Activated CD4-positive, alpha-beta T cell treated with anti-CD3 and anti-CD28 coated beads, Interleukin-2, Interleukin-6, amounts not matched to agents 100 ng/mL and 50 ng/mL, durations not matched to agents 16 hours and 8 hours (primary cell): ENCODE data around the gene SH3D21.
A peak's percentile ranks its signal among the peaks of the same experiment; 100 is the strongest.

Experiments used
- DNase-seq: peaks from one replicate; pipeline ENCODE4 v3.0.0-alpha.2; 2020

Gene SH3D21

DNA sequence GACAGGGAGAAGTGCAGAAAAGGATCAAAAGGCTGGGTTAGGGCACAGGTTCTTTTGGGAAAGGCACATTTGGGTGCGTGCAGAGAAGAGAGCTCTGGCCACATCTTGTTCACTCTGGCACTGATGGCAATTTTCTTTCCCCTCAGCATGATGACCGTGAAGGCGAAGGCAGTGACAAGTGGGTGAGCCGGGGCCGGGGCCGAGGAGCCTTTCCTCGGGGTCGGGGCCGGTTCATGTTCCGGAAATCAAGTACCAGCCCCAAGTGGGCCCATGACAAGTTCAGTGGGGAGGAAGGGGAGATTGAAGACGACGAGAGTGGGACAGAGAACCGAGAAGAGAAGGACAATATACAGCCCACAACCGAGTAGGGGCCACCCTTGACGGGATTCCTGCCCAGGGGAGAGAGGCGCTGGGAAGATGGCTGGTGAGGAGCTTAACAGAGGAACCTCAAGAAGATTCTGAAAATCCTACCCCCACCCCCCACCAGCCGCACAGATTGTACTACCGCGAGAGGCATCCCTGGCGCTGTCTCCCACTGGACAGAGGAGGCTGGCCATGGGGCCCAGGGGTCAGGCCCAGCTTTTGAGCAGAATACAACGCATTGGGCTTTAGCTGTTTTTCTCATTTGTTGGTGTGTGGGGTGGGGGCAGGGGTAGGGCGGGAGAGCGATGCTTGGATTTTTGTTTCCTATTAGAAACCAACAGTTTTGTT lies 2.4 kb upstream of the SH3D21 start:
- DNase-seq = no peak

DNA sequence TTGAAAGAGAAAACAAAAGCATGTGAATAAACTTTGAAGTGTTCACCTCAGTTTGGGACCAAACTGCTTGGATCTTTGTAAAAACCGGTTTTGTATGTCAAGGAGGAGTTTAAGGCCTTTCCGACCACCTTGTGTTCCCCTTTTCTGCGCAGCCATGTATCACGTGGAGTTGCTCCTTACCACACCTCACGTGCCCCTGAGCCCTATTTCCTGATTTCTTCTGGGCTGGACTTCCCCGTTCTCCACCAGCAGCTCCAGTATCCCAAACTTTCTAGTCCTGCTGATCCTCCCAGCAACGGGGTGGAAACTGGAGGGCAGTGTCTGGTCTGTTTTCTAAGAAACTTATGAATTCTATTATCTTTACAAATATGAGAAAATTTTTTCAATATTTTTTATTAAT lies 1.6 kb upstream of the SH3D21 start:
- no peak for DNase-seq

DNA sequence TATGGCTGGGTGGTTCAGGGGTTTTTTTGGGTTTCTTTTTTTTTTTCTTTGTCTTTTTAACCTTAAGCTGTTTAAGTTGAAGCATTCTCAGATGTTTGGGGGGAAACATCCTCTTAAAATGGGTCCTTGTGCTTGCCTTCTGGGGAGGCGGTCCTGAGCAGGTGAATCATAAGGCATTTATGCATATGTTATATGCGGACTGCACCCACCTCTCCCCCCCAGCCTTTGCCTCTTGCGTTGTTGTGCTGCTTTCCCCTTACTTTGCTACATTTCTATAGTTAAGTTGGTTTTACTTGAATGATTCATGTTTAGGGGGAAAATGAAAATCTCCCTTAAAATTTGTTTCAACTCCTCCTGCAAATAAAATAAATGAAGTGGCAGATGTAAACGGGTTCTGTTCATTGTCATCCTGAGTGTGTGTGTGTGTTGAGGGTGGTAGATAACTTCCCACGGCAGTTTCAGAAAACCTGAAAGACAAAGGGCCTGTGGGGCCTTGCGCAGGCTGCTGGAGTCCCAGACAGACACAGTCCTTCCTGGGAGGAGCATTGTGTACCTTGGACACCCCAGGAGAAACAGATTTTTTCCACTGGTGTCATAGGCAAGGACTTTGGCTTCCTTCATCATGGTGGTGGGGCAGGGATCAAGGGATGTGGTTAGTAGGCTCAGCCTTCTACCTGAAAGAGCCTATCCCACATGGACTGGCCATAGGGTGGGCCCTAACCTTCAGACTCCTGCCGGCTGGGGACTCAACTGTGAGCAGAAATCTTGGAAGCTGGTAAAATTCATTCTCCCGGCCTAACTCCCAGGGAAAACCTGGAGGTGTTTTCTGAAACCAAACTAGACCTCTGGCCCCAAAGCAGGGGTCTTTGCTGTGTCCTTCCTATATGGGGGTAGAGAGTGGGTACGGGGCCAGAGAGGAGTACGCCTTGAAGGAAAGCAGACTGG lies 926 bp upstream of the SH3D21 start:
- DNase-seq = peak; percentile 23

DNA sequence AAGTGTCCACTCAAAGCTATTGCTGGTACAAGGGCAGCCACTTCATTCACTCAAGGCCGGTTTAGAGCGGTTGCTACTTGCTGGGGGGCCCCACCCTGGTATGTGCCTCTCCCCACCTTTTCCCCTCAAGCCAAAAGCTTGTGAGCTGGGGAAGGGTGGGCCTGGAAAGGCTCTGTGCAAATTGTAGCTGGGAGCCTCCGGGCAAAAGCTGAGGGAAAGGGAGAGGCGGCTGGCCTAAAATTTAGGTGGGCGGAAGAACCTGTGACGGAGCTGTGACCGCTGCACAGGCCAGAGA lies 306 bp upstream of the SH3D21 start:
- DNase-seq = no peak

DNA sequence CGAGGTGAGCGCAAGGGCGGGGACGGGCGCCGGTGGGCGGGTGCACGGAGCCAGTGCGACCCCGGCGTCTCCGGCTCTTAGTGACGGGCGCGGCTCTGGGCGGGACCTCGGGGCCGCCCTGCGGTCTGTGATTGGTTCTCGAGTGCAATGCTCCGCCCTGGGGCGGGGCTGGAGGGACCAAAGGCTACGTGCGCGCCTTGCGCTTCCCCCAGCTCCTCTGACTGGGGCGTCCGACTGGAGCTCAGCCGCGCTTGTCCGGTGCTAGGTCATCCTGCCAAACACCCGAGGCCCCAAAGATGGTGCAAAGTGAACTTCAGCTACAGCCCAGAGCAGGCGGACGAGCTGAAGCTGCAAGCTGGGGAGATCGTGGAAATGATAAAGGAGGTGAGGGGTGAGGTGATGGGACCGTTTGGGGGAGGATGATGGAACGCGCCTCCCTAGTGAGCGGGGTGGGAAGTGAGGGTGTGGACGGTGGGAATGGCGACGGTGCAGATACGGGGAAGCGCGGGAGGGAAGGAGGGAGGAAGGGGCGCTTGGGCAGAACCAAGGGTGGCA lies 811 bp downstream of the SH3D21 start:
- DNase-seq = peak; percentile 96

DNA sequence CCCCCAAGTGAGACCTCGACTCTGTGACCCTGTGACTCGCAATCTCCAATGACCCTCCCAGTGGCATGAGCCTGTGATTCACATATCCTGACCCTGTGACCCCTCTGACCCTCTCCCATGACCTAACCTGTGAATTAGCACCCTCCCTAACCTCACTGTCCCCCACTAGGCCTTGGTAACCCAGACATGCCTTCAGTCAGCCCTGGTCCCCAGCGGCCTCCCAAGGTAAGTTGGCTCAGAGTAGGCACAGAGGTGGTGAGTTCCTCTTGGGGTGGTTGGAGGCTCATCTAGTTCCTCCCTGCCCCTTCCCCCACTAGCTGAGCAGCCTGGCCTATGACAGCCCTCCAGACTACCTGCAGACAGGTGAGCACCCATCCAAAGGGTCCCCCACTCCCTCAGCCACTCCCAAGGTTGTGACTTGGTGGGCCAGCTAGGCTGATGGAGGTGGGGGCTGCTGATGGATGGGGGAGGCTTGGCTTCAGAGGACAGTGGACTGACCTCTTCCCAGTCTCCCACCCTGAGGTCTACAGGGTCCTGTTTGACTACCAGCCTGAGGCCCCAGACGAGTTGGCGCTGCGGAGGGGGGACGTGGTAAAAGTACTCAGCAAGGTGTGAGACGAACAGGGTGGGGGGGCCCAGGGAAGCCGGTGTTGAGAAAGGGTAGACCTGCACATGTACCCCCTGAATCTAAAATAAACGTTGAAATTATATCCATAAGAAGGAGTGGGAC lies 1.6 kb downstream of the SH3D21 start:
- DNase-seq = no peak

DNA sequence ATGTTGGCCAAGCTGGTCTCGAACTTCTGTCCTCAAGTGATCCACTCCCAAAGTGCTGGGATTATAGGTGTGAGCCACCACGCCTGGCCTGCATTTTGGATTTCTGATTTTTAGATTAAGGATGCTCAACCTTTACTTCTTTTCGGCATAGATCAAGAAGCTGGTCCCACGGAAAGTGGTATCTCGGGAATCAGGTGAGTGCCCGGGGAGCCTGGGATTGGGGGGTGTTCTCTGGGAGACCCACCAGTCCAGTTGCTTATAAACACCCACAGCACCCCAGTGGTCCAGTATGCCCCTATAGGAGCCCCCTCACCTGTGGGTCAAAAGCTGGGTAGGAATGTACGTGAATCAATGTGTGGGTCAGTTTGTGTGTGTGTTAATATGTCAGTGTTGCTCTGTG lies 3.2 kb downstream of the SH3D21 start:
- DNase-seq = no peak

DNA sequence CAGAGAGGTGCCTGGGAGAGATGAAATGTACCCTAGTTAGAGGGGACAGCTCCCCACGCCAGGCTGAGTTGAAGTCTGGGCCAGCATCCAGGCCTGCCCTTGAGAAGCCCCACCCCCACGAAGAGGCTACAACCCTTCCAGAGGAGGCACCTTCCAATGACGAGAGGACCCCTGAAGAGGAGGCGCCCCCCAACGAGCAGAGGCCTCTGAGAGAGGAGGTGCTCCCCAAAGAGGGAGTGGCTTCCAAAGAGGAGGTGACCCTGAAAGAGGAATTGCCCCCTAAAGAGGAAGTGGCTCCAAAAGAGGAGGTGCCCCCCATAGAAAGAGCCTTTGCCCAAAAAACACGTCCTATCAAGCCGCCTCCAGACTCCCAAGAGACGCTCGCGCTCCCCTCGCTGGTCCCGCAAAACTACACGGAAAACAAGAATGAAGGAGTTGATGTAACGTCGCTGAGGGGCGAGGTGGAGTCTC lies 14.2 kb downstream of the SH3D21 start:
- DNase-seq = no peak

DNA sequence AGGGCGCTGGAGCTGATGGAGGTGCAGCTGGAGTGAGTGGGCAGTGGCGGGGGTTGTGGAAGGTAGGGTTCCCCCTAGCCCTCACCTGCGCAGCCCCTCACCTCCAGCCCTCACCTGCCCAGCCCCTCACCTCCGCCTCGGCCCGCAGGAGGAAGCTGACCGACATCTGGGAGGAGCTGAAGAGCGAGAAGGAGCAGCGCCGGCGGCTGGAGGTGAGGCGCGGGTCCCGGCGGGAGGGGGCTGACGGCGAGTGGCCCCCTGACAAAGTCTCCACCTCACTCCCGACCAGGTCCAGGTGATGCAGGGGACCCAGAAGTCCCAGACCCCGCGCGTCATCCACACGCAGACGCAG lies 14.6 kb downstream of the SH3D21 start:
- DNase-seq = no peak

DNA sequence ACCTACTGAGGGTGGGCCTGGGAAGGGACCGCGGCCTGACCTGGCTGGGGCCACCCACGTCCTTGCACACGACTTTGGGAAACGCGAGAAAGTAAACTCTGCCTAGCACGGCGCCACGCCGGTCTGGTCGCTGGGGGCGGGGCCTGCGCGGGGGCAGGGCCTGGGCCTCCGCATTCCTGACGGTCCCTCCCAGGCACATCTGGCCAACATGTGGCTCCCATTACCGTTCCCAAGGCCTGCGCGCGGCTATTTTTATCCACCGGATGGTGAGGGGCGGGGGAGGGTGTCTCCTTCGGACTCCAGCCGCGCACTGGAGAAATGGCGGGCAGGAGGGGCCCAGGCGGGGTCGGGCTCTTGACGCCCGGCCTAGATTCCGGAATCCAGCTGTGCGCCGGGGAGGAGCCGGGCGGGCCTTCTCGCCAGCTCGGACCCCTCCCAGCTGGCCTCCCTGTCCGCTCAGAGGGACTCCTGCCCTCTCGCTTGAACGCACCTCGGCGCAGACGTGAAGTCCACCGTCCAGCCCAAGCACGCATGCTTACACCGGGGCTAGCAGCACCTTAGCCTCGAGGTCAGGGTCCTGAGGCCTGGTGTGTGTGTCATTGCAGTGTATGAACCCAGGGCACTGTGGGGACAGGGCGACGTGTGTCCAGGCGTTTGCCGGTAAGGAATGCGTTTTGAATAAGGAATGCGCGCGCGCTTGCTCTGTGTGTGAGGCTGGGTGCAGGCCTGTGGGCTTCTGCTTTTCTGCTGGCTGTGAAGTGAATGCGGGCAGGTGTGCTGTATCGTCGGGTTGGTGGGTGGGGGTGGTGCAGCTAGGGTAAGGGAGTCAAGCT lies 15.2 kb downstream of the SH3D21 start:
- DNase-seq = peak; percentile 23

DNA sequence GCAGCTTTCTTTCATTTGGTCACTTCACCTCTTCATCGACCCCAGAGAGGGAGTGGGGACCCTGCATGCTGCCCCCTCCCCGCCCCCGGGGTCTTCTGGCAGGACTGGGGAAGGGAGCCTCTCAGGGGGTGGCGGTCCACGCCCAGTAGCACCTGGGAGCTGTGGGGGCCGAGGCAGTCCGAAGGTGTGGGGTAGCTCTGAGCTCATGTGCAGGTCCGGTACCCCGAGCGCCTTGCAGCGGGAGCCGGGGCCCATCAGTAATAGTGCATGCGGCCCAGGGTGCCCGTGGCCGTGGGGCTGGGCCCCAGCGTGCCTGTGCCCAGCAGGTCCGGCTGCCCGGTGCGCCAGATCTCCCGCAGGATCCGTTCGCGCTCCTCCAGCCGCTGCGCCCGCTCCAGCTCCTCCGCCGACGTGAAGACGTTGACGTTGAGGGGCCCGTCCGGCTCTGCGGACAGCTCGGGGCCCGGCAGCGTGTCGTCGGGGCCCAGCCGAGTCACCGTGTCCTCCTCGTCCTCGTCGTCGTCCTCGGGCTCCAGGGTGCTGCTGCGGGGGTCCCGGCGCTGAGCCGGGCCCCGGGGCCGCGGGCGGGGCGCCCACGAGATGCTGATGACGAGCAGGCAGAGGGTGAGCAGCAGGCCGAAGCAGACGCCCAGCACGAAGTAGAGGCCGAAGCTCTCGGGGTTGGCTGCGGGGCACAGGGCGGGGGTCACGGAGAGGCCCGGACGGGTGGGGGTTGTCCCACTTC lies 16.0 kb downstream of the SH3D21 start:
- no peak for DNase-seq

DNA sequence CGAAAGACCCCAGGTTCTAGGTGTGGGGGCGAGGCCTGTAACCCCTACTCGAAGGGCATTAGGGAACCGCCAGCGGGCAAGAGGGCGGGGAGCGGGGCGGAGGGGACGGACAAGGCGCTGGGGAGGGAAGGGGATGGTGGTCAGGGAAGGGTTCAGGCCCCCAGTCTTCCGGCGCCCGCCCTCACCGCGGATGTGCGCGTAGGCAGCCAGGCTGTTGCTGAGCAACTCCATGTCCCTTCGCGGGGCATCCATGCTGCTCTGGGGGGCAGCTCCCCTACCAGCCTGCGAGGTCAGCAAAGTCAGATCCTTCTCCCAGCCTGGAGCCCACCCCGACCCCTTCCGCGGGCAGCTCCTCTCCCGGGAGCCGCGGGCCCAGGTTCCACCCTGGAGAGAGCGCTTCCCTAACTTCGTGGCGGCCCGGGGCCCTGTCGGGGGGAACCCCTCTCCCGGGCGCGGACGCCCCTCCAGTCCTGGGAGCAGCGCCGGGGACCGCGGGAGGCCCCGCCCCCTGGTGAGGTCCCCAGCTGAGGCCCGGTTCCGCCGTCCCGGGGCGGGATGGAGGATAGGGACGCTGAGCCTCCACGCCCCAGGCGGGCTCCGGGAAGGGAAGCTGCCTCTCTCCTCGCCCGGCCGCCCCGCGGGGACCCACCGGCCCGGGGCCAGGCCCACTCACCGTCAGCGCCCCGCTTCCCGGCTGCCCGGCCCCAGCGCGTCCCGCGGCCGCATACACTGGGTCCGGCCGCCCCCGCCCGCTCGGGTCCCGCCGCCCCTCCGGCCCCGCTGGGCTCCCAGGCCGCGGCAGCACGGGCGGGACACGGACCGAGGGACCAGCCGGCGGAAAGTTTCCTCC lies 16.8 kb downstream of the SH3D21 start:
- DNase-seq = peak; percentile 46

DNA sequence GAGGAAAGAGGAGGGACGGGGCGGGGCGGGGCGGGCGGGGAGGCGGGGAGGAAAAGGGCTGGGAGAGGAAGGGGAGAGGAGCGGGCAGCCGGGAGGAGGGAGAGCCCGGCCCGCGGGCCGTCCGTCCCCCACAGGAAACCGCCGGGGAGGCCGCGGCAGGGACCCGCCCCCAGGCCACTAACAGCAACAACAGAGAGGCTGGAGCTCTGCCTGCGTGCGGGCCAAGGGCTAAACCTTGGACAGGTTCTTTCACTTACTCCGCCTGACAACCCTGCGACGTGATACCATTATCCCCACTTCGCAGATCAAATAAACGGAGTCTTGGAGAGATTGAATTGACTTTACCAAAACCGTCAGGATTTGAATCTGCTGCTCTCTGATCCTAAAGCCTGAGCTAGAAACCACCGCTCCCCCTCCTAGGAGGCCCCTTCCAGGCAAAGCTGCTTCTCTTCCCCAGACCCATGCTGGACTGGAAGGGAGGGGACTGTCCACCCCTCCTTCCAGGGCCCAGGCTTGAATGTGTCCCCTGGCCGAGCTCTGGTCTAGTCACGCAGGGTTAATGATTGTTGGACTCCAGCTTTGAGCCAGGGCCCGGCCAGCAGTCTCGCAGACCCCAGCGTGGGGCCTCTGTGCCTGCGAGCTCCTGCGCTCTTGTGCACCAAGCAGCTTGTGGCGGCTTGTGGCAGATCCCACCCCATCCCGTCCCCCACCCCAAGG lies 17.6 kb downstream of the SH3D21 start, which contains the start of gene EVA1B:
Gene EVA1B, minus strand, starts transcription at position 10 of the 717 bp plus-strand sequence. CDS start 608 bp downstream, outside the sequence.
- peak; percentile 70 for DNase-seq

DNA sequence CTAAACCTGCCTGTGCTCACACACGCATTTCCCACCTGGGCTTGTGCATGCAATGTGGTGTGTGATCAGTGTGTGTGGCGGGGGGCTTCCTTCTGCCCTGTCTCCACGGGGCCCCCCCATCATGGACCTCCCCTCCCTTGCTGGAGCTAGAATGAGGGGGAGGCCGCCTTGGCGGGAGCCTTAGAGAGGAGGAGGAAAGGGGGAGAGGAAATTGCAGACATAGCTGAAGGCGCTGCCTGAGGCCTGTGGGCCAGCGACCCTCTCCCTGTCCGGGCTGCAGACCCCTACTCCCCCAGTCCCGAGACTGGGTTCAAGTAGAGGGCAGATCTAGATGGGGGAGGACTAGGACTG lies 18.2 kb downstream of the SH3D21 start:
- no peak for DNase-seq

DNA sequence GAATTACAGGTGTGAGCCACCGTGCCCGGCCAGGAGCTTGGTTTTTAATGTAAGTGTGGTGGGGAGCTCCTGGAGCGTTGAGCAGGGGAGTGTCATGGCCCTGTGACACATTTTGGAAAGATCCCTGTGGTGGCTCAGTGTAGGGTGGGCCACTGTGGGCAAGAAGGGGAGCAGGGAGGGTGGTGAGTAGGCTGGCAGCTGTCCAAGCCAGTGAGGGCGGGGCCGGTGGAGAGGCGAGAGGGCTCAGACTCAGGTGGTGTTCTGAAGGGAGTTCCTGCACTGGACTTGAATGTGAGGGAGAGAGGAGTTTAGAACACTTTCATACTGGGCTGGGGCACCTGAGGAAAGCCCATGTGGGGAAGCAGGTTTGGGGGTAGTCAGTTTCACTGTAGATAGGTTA lies 20.3 kb downstream of the SH3D21 start:
- DNase-seq = no peak

DNA sequence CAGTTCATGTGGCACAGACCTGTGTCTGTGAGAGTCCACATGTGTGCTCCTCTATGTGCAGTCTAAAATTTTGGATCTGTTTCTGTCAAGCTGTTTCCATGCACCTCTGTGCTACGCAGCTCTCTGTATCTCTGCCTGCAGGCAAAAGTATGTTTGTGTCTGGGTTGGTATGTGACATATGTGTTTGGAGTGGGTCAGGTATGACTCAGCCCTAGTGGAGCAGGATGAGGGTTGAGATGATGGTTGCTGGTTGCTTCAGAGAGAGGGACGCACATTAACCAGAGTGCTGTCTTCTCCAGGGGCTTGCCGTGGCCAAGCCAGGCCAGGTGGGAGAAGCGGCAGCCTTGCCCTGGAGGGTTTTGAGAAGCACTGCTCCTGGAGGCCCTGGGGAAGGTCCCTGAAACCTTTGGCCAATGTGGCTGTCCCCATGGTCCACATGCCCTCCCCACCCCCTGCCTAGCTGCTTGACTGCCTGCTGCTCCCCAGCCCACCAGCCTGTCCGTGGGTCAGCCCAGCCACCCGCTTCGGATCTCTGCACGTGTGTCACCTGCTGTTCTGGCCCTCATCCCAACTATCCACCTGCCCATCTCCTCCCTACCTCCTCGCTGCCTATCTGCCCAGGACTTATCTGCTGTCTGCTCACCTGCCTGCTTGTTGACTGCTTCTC lies 21.4 kb downstream of the SH3D21 start:
- DNase-seq = peak; percentile 34

DNA sequence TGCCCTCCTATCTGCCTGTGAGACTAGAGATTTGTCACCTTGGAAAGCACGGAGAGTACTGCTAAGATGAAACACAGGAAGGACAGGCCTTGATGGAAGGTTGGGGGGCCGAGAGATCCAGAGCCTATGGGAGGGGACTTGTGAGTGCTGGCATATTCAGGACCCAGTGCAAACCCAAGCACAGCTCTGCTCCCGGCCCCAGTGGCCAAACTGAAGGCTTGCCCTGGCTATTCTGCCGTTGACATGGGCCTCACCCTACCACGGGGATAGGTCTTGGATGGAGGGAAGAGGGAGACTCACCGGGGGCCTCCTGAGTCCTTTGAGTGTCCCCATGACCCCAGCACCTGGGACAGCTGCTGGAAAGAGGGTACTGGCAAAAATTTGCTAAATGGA lies 21.9 kb downstream of the SH3D21 start:
- no peak for DNase-seq

DNA sequence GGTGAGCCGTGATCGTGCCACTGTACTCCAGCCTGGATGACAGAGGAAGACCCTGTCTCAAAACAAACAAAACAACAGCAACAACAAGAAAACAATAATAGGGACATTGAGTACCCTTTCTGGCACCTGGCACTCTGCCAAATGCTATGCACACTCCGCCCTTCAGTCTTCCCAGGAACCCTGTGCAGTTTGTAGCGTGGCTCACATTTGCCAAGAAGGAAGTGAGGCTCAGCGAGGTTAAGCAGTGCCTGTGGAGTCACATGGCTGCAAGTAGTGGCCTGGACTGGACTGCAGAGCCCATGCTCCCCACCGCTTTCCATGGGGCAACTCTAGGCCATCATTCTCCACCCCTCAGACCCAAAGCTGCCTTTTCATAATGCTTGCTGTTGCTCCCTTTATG lies 22.5 kb downstream of the SH3D21 start:
- DNase-seq = no peak

DNA sequence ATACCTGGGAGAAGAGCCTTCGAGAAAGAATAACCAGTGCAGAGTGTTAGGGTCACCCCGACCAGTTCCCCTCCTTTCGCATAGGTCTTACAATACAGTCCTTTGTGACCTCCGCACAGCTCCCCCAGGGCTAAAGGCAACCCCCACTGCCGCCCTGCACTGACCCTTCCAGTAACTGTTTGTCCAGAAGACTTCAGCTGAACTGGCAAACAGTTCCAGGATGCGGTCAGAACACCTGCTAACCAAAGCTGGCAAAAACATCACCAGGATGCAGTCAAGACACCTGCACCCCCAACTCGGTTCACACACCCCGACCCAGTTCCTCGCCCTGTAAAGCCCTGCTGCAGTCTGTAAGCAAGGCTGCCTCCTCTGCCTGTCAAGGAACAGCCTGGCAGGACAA lies 23.6 kb downstream of the SH3D21 start:
- DNase-seq = no peak
